Mononuclear cell (primary cell): Measurements from ENCODE around the gene COQ8A. TPM values are rescaled to one million over a fixed set of nuclear protein-coding genes. Genes with fewer than 3 reads are reported as not detected.

Experiments used
- H3K27me3 ChIP-seq: 2 replicates; pipeline ENCODE4 v1.6.0; 2011; ENCODE audit warnings: low read length, control low read depth; ENCODE audit not compliant: insufficient read depth
- H3K4me1 ChIP-seq: 2 replicates; pipeline ENCODE4 v1.5.1; 2011; ENCODE audit warnings: mild to moderate bottlenecking, low read length, control low read depth; ENCODE audit not compliant: insufficient read depth
- H3K4me3 ChIP-seq: 2 replicates; pipeline ENCODE4 v1.5.1; 2011; ENCODE audit warnings: mild to moderate bottlenecking, low read length, moderate library complexity
- H3K9me3 ChIP-seq: 2 replicates; pipeline ENCODE4 v1.5.1; 2011; ENCODE audit warnings: low read depth, mild to moderate bottlenecking, control low read depth, low read length
- total RNA-seq: library from RNA; depleted of rRNA; stranded (reverse); fragments of >200 nt; gene quantifications from one replicate; pipeline ENCODE4 v1.2.3, GENCODE V29; 2012

Gene COQ8A
- total RNA-seq, 1 donor = 37.2 TPM

- H3K4me1 ChIP-seq = no peaks in the 10 kb centered on the region
- no peaks in the 10 kb centered on the region for H3K27me3 ChIP-seq
- H3K9me3 ChIP-seq = no peaks in the 10 kb centered on the region
- no peak overlapping the region for H3K4me3 ChIP-seq
These were observed 39.5 kb downstream of the COQ8A start for GRCh38 chr1:226979517-226980121.

GRCh38 chr1:226980122-226980560, 40.0 kb downstream of the COQ8A start:
- H3K27me3 ChIP-seq = no peaks in the 10 kb centered on the region
- H3K4me1 ChIP-seq = no peaks in the 10 kb centered on the region
- H3K9me3 ChIP-seq = no peaks in the 10 kb centered on the region
- H3K4me3 ChIP-seq = no peak overlapping the region

DNA sequence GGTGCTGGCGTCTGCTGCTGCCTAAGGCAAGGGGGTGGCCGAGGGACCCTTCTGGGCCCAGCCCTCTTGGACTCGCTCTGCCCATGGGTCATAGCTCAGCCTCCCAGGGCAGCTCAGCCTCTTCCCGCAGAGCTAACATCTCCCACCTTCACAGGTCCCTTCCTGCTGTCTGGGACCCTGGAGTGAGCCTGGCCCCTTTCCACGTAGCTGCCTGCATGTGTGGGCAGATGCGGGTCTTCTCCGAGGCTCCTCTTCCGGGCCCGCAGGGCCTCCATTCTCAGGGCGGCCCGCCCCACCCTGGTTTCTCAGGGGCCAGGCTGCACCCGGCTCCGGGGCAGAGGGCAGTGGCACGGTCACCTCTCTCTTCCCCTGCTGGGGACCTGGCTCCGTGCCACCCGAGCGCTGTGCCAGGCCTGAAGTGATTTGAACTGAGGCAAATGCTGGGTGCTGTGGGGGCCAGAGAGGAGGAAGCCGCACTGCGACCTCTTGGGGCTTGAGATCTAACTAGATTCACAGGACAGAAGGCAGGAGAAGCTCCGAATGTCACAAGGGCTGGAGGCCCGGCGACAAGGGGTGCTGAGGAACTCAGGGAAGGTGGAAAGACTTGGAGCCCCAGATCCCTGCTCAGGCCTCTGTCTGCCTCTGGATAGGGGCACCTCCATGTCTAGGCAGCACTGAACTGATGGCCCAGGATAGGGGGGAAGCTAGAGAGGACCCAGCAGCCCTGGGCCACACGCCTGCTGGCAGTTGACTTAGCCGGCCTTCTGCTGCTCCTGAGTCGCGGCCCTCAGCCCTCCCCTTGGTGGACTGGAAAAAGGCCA, 40.7 kb downstream of the COQ8A start:
- Histone ChIP-seq H3K9me3 (no peaks in the 10 kb centered on the region), H3K4me3 (no peak overlapping the region), H3K27me3 (no peaks in the 10 kb centered on the region), H3K4me1 (no peaks in the 10 kb centered on the region)

DNA sequence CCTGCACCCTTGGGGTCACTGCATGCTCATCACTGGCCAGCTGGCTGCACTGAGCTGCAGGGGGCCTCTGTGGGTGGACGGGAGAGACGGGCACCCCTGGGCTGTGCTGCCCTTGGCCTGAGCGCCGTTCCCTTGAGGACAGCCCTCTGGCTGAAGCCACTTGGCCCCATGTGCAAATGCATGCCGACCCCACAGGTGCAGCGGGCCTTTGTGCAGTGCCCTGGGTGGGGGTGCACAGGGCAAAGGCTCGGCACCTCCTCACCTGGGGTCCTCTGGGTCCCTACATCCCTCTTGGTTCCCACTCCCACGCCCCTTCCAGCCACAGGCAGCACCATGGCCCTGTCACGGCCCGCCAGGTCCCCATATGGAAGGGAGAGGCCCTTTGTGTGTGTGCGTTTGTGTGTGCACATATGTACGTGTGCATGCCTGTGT, 41.3 kb downstream of the COQ8A start:
- Histone ChIP-seq H3K27me3 (no peaks in the 10 kb centered on the region), H3K4me1 (no peaks in the 10 kb centered on the region), H3K4me3 (no peak overlapping the region)

DNA sequence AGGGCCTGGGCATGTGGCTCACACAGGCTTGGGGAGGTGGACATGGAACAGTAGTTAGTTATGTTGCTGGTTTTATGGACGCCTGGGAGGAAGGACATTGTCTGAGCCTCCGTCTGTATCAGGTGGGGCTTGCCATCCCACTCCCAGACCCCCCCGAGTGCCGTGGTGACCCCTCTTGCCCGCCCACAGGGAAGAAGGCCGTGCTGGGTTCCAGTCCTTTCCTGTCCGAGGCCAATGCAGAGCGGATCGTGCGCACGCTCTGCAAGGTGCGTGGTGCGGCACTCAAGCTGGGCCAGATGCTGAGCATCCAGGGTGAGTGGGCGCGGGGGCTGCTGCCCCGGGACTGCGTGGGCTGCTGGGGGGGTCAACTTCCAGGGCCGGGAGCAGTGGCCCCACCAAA, 41.7 kb downstream of the COQ8A start:
- H3K9me3 ChIP-seq = no peaks in the 10 kb centered on the region
- H3K4me1 ChIP-seq = no peaks in the 10 kb centered on the region
- no peaks in the 10 kb centered on the region for H3K27me3 ChIP-seq
- no peak overlapping the region for H3K4me3 ChIP-seq

More for the DNA sequence above, 41.3 kb downstream of the COQ8A start:
- no peaks in the 10 kb centered on the region for H3K9me3 ChIP-seq

DNA sequence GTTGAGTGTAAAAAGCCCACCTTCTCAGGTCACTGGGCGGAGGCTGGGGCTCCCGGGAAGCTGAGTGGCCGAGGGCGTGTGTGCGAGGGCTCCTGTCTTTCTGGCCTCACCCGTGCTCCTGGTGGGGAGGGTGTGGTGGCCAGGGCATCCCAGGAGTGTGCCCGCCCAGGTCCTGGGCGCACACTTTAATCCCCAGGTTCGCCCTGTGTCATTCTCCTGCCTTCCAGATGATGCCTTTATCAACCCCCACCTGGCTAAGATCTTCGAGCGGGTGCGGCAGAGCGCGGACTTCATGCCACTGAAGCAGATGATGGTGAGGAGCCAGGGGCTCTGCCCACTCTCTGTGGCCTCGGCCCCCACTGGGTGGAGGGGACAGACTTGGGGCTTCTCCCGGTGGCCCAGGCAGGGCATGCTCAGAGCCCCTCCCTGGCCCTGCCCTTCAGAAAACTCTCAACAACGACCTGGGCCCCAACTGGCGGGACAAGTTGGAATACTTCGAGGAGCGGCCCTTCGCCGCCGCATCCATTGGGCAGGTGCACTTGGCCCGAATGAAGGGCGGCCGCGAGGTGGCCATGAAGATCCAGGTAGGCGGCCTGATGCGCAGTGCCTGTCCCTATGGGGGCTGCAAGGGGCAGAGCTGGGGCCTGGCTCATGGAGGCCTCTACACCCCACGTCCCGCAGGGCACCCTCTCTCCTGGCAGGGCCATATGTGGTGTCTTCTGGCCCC, 42.5 kb downstream of the COQ8A start:
- Histone ChIP-seq H3K4me3 (no peak overlapping the region), H3K27me3 (no peaks in the 10 kb centered on the region), H3K9me3 (no peaks in the 10 kb centered on the region), H3K4me1 (no peaks in the 10 kb centered on the region)

DNA sequence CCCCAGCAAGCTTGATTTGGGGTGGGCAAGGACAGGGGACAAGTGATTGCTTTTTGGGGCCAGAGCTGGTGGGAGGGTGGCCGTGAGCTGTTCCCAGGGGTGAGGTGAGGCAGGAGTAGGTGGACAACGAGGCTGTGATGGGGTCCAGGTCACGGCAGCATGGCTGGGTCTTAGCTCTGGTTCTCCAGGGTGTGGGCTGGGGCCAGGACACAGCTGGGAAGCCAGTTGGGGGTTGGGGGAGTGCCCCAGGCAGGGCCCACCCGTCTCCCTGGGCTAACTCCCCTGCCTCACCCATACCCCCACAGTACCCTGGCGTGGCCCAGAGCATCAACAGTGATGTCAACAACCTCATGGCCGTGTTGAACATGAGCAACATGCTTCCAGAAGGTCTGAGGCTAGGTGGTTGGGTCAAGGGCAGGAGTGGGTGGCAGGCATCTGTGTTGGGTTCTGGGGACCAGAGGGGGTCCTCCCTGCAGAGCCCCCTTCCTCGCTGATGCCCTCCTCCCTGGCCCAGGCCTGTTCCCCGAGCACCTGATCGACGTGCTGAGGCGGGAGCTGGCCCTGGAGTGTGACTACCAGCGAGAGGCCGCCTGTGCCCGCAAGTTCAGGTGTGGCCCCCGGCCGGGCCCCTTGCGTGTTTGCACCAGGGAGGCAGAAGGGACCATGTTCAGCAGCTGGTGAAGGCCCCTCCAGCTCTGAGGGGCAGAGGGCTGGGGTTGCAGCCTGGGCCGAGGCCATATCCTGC, 43.3 kb downstream of the COQ8A start:
- Histone ChIP-seq H3K9me3 (no peaks in the 10 kb centered on the region), H3K27me3 (no peaks in the 10 kb centered on the region), H3K4me1 (no peaks in the 10 kb centered on the region), H3K4me3 (no peak overlapping the region)

GRCh38 chr1:226983992-226984364, 43.9 kb downstream of the COQ8A start:
- H3K4me1 ChIP-seq = peaks cover 3% of the 10 kb centered on the region

DNA sequence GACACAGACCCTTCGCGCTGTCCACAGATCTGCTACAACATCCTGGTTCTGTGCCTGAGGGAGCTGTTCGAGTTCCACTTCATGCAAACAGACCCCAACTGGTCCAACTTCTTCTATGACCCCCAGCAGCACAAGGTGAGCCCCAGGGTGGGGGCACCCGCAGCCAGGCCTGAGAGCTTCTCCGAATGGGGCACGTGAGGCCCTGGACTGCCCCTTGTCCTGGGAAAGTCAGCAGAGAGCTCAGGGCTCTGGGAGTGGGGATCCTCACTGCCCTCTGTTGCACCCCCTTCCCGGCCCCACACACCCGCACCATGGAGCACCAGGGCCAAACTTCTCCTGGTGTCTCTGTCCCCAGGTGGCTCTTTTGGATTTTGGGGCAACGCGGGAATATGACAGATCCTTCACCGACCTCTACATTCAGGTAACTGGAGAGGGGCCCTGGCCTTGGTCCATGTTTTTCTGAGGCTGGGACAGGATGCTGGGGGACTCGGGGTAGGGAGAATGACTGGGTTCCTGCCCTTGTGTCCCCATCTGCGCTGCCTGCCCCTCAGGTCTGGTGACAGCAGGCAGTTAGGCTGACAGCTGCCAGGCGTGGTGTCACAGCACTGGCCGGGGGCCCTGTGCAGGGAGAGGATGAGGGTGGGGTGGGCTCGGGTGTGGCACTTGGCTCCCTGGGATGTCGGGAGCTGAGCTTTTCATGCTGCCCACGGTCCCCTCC, 44.6 kb downstream of the COQ8A start:
- H3K27me3 ChIP-seq = no peaks in the 10 kb centered on the region
- H3K9me3 ChIP-seq = no peaks in the 10 kb centered on the region
- no peak overlapping the region for H3K4me3 ChIP-seq
- H3K4me1 ChIP-seq = peaks cover 10% of the 10 kb centered on the region

More at GRCh38 chr1:226983992-226984364, 43.9 kb downstream of the COQ8A start:
- Histone ChIP-seq H3K9me3 (no peaks in the 10 kb centered on the region), H3K27me3 (no peaks in the 10 kb centered on the region), H3K4me3 (no peak overlapping the region)

DNA sequence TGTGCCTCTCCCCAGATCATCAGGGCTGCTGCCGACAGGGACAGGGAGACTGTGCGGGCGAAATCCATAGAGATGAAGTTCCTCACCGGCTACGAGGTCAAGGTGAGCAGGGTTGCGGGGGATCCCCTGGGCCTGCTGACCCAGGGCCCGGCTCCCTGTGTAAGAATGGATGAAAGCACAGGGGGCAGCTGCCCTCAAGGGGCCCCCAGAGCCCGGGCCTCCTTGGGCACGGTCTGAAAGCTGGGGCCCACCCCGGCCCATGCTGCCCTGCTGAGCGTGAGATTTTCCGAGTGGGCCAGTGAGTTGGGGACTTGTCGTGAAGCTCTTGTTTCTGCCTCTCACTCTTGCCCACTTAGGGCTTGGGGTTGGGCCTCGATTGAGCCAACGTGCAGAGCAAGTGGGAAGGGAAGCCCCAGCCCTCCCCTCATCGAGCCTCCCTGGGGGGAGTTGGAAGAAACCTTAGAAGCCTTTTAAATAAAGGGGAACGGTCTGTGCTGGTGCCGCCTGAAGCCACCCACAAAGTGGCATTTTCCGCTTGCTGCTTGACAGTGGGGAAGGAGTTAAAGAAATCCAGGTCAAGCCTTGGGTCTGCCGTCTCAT, 45.2 kb downstream of the COQ8A start:
- Histone ChIP-seq H3K4me1 (peaks cover 16% of the 10 kb centered on the region), H3K9me3 (no peaks in the 10 kb centered on the region), H3K4me3 (no peak overlapping the region), H3K27me3 (no peaks in the 10 kb centered on the region)

DNA sequence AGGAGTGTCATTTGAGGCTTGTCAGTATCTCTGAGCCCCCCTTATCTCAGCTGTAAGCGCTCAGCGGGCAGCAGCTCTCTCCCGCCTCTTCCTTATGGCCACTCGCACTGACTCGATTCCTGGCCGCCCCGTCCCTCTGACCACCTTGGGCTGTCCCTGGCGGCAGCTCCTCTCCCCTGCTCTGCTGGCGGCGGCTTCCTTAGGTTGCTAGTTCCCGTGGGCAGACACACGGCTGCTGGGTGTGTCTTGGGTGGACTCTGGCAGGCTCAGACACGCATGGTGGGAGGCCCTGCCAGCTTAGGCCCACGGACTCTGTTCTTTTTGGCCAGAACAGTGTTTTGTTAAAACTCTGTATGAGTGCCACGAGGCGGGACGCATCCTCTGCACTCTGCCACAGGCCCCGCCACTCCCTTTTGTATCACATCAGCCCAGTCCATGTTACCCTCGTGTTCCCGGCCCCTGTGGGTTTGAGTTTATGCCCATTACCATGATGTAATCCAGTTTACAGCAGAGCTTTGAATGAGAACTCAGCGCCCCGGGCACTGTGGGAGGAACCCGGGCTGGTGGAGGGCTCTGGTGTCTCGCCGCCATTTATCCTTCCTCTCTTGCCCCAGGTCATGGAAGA, 45.9 kb downstream of the COQ8A start:
- Histone ChIP-seq H3K27me3 (no peaks in the 10 kb centered on the region), H3K4me3 (no peak overlapping the region), H3K9me3 (no peaks in the 10 kb centered on the region), H3K4me1 (peaks cover 19% of the 10 kb centered on the region)

DNA sequence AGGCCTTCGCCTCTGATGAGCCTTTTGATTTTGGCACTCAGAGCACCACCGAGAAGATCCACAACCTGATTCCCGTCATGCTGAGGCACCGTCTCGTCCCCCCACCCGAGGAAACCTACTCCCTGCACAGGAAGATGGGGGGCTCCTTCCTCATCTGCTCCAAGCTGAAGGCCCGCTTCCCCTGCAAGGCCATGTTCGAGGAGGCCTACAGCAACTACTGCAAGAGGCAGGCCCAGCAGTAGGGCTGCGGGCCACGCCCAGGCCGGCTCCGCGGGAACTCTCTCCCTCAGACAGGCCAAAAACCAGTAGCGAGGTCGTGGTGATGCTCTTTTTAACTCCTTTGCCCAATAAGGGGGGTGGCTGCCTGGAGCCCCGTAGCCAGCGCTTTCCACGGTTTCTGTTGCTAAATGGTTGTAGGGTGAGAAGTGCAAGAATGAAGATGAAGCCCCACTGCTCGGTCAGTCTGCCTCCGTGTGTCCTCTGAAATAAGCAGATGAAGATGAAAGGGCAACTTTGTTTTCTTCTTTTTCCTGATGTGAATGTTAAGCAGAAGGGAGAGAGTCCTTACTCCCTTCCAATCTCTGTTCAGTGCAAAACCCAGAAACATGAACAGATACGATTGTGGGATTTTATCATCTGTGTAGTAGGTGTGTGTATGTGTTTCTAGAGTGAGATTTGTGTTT, 46.5 kb downstream of the COQ8A start:
- Histone ChIP-seq H3K9me3 (no peaks in the 10 kb centered on the region), H3K27me3 (no peaks in the 10 kb centered on the region)

GRCh38 chr1:226987179-226987536, 47.1 kb downstream of the COQ8A start:
- Histone ChIP-seq H3K4me3 (no peak overlapping the region), H3K9me3 (no peaks in the 10 kb centered on the region), H3K27me3 (no peaks in the 10 kb centered on the region), H3K4me1 (peaks cover 19% of the 10 kb centered on the region)

More for the DNA sequence above, 46.5 kb downstream of the COQ8A start:
- Histone ChIP-seq H3K4me3 (no peak overlapping the region), H3K4me1 (peaks cover 19% of the 10 kb centered on the region)
